SU-DHL-6 (cell line): ENCODE results near the gene TCTN2.

ENCODE experiments used
- H2AFZ ChIP-seq: fragments of 200-600 bp; sonication (generic); 2 replicates; pipeline ENCODE4 v1.6.1; 2014; ENCODE audit warnings: low read depth, mild to moderate bottlenecking, moderate library complexity, mixed read lengths, antibody characterized with exemption, low read length; ENCODE audit not compliant: severe bottlenecking
- H3F3A ChIP-seq: fragments of 200-600 bp; shearing (Covaris generic); 2 replicates; pipeline ENCODE4 v1.6.0; 2016; ENCODE audit warnings: antibody characterized with exemption, mild to moderate bottlenecking; ENCODE audit not compliant: insufficient read depth
- H3K27ac ChIP-seq: fragments of 200-600 bp; sonication (generic); 2 replicates; pipeline ENCODE4 v1.5.1; 2016; ENCODE audit warnings: low read depth, mild to moderate bottlenecking, low read length, moderate library complexity, mixed read lengths
- H3K27me3 ChIP-seq: fragments of 200-600 bp; sonication (generic), shearing (Covaris generic); 2 replicates; pipeline ENCODE4 v1.6.0; 2014; ENCODE audit warnings: mild to moderate bottlenecking, low read length
- H3K36me3 ChIP-seq: fragments of 200-600 bp; sonication (generic); 2 replicates; pipeline ENCODE4 v1.6.1; 2014; ENCODE audit warnings: mild to moderate bottlenecking, low read length, mixed read lengths
- H3K4me2 ChIP-seq: fragments of 300-600, 200-600 bp; shearing (Covaris generic), sonication (generic); 2 replicates; pipeline ENCODE4 v1.6.0; 2014; ENCODE audit warnings: low read length, low read depth, mild to moderate bottlenecking; ENCODE audit not compliant: poor library complexity, severe bottlenecking
- H3K4me3 ChIP-seq: fragments of 200-600 bp; sonication (generic); 2 replicates; pipeline ENCODE4 v1.5.1; 2014; ENCODE audit warnings: antibody characterized with exemption, low read length, mild to moderate bottlenecking, mixed read lengths; ENCODE audit not compliant: insufficient read depth, poor library complexity, severe bottlenecking
- H3K79me2 ChIP-seq: fragments of 200-600 bp; sonication (generic); 2 replicates; pipeline ENCODE4 v1.6.1; 2014; ENCODE audit warnings: mild to moderate bottlenecking, low read length, moderate library complexity; ENCODE audit not compliant: insufficient read depth
- H3K9ac ChIP-seq: fragments of 200-600 bp; sonication (generic); 2 replicates; pipeline ENCODE4 v1.7.0; 2014; ENCODE audit warnings: mild to moderate bottlenecking, low read length
- H3K9me2 ChIP-seq: fragments of 200-600 bp; sonication (generic); replicated peaks from 2 replicates; pipeline ENCODE4 v1.6.1; 2014; ENCODE audit warnings: low read length; ENCODE audit not compliant: insufficient read depth
- H3K9me3 ChIP-seq: fragments of 200-600 bp; sonication (generic); 2 replicates; pipeline ENCODE4 v1.6.1; 2014; ENCODE audit warnings: low read length, mixed read lengths; ENCODE audit not compliant: insufficient read depth
- H4K20me1 ChIP-seq: fragments of 200-600 bp; sonication (generic); 2 replicates; pipeline ENCODE4 v1.6.1; 2014; ENCODE audit warnings: low read depth, mild to moderate bottlenecking, antibody characterized with exemption, low read length, moderate library complexity, mixed read lengths
- EZH2phosphoT487 ChIP-seq: fragments of 200-600 bp; sonication (generic), shearing (Covaris generic); conservative IDR thresholded peaks from 2 replicates; pipeline ENCODE4 v1.6.1; 2018; ENCODE audit warnings: mild to moderate bottlenecking, antibody characterized with exemption, low read length, moderate library complexity, mixed read lengths
- TF ChIP-seq, protein P1 (sequence below): fragments of 200-600 bp; sonication (generic); IDR thresholded peaks from one replicate; pipeline ENCODE4 v1.5.1; 2017; ENCODE audit warnings: antibody characterized with exemption, mild to moderate bottlenecking, low read length, moderate library complexity; ENCODE audit not compliant: insufficient read depth, poor library complexity, severe bottlenecking

The TCTN2 gene

DNA sequence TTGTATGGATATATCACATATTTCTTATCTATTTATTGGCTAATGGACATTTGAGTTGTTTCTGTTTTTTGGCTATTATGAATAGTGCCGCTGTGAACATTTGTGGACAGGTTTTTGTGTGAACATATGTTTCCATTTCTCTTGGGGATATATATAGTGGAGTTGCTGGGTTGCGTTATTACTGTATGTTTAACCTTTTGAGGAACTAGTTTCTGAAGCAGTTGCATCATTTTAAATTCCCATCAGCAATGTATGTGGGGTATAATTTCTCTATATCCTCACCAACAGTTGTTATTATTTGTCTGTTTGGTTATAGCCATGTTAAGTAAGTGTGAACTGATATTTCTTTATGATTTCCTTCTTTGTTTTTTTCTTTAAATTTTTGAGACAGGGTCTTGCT lies 10.7 kb downstream of the TCTN2 start:
- H3K79me2 ChIP-seq = no peaks in the 10 kb centered on the region
- no peaks in the 10 kb centered on the region for H4K20me1 ChIP-seq
- H3K9me2 ChIP-seq = no peaks in the 10 kb centered on the region
- H3F3A ChIP-seq = no peaks in the 10 kb centered on the region
- H3K4me2 ChIP-seq = no peak overlapping the region
- TF ChIP-seq EZH2phosphoT487 = no peak
- TF ChIP-seq, protein P1, sequence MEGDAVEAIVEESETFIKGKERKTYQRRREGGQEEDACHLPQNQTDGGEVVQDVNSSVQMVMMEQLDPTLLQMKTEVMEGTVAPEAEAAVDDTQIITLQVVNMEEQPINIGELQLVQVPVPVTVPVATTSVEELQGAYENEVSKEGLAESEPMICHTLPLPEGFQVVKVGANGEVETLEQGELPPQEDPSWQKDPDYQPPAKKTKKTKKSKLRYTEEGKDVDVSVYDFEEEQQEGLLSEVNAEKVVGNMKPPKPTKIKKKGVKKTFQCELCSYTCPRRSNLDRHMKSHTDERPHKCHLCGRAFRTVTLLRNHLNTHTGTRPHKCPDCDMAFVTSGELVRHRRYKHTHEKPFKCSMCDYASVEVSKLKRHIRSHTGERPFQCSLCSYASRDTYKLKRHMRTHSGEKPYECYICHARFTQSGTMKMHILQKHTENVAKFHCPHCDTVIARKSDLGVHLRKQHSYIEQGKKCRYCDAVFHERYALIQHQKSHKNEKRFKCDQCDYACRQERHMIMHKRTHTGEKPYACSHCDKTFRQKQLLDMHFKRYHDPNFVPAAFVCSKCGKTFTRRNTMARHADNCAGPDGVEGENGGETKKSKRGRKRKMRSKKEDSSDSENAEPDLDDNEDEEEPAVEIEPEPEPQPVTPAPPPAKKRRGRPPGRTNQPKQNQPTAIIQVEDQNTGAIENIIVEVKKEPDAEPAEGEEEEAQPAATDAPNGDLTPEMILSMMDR = no peak
- H2AFZ ChIP-seq = no peak overlapping the region
- no peaks in the 10 kb centered on the region for H3K27me3 ChIP-seq
- no peak overlapping the region for H3K4me3 ChIP-seq
- H3K27ac ChIP-seq = no peak overlapping the region
- H3K9me3 ChIP-seq = no peaks in the 10 kb centered on the region
- no peaks in the 10 kb centered on the region for H3K36me3 ChIP-seq
- no peak overlapping the region for H3K9ac ChIP-seq

DNA sequence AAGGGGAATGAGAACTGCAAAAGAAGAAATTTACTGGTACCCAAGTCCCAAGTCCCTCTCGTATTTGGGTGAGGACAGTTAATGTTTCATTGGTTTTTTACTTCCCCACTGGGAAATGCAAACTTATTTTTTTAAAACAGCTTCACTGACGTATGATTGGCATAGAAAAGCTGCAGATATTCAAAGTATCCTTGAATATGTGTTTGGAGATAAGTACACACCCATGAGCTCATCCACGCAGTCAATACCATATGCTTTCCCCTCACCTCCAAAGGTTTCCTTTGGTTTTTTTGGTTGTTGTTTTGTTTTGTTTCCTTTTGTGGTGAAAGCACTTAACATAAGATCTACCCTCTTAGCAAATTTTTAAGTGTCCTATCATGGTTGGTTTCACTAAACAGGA lies 13.1 kb downstream of the TCTN2 start:
- TF ChIP-seq, protein P1 = no peak
- TF ChIP-seq EZH2phosphoT487 = no peak
- no peak overlapping the region for H3K27ac ChIP-seq
- H3K4me3 ChIP-seq = no peak overlapping the region
- H3F3A ChIP-seq = no peaks in the 10 kb centered on the region
- no peaks in the 10 kb centered on the region for H3K9me2 ChIP-seq
- H3K9me3 ChIP-seq = no peaks in the 10 kb centered on the region
- H3K79me2 ChIP-seq = no peaks in the 10 kb centered on the region
- no peaks in the 10 kb centered on the region for H4K20me1 ChIP-seq
- no peak overlapping the region for H2AFZ ChIP-seq
- no peak overlapping the region for H3K4me2 ChIP-seq
- no peaks in the 10 kb centered on the region for H3K36me3 ChIP-seq
- no peaks in the 10 kb centered on the region for H3K27me3 ChIP-seq
- H3K9ac ChIP-seq = no peak overlapping the region

DNA sequence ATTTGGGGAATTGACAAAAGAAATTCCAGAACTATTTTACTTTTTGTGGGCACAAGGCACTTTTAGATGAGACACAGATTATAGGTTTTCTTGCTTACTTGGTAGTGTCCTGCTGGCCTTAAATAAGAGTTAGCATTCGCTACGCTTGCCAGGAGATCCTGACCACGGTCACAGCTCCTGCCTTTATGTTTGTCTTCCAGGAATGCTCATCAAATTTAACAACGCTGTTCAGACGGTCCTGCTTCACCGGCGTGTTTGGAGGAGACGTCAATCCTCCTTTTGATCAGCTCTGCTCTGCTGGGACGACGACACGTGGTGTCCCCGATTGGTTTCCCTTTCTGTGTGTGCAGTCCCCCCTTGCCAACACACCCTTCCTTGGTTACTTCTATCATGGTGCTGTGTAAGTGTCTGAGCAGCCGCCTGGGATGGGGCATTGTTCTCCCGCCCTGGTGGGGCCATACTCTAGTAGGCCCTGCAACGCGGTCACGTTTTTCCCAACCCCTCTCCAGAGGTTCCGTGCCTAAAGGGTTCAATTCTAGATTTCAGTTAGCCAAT lies 15.8 kb downstream of the TCTN2 start:
- H4K20me1 ChIP-seq = no peaks in the 10 kb centered on the region
- no peak for TF ChIP-seq EZH2phosphoT487
- TF ChIP-seq, protein P1 = no peak
- no peak overlapping the region for H2AFZ ChIP-seq
- no peak overlapping the region for H3K27ac ChIP-seq
- no peaks in the 10 kb centered on the region for H3K9me3 ChIP-seq
- no peaks in the 10 kb centered on the region for H3K79me2 ChIP-seq
- no peak overlapping the region for H3K4me2 ChIP-seq
- H3K27me3 ChIP-seq = no peaks in the 10 kb centered on the region
- H3K36me3 ChIP-seq = no peaks in the 10 kb centered on the region
- H3F3A ChIP-seq = no peaks in the 10 kb centered on the region
- H3K4me3 ChIP-seq = no peak overlapping the region
- no peaks in the 10 kb centered on the region for H3K9me2 ChIP-seq
- H3K9ac ChIP-seq = no peak overlapping the region
